Stimulated activated CD4-positive, alpha-beta T cell treated with anti-CD3 and anti-CD28 coated beads, Interleukin-12 subunit alpha, Interleukin-12 subunit beta, amount 100 ng/mL, for 4 hours (primary cell): Measurements from ENCODE around the gene CHRNA7.

Experiments used
- DNase-seq: peaks from one replicate; pipeline ENCODE4 v3.0.0-alpha.2; 2020

The CHRNA7 gene

GRCh38 chr15:32029862-32030781, at the start of gene CHRNA7:
Gene CHRNA7, plus strand, starts transcription at chr15:32030515. Its CDS starts 80 bp downstream, at chr15:32030595.
- no peak for DNase-seq

GRCh38 chr15:31985607-31986006, 44.7 kb upstream of the CHRNA7 start:
- DNase-seq = no peak

- no peak for DNase-seq
Observed at GRCh38 chr15:31993062-31993461, 37.3 kb upstream of the CHRNA7 start.

- DNase-seq = no peak
Observed at GRCh38 chr15:31997711-31998110, 32.6 kb upstream of the CHRNA7 start.

GRCh38 chr15:32003558-32003957, 26.8 kb upstream of the CHRNA7 start:
- no peak for DNase-seq

DNA sequence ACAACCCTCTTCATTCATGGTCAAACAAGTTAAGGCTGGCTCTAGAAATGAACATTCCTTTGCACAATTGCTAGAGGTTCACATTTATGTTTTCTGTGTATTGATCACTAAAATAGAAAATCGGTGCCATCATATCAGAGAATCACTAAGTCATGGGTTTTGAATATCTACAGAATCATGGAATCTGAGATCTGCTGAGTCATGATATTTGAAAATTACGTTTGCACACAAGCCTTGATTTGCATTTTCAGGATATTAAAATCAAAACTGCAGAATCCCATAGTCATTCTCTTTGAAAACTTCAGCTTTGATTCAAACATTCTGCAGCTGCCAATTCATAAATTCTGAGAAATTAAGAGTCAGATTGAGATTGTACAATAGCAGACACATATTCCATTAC, 26.1 kb upstream of the CHRNA7 start:
- DNase-seq = no peak

GRCh38 chr15:32007355-32007960, 22.9 kb upstream of the CHRNA7 start:
- DNase-seq = no peak

GRCh38 chr15:32014953-32015352, 15.4 kb upstream of the CHRNA7 start:
- no peak for DNase-seq

- no peak for DNase-seq
Observed at GRCh38 chr15:32020156-32020555, 10.2 kb upstream of the CHRNA7 start.

- no peak for DNase-seq
Observed at GRCh38 chr15:32028921-32029320, 1.4 kb upstream of the CHRNA7 start.

- DNase-seq = no peak
Observed at GRCh38 chr15:32029409-32029861, 880 bp upstream of the CHRNA7 start.

GRCh38 chr15:32030795-32031194, 480 bp downstream of the CHRNA7 start:
- DNase-seq = no peak

- DNase-seq = no peak
Observed at GRCh38 chr15:32033186-32033890, 3.0 kb downstream of the CHRNA7 start.

GRCh38 chr15:32034106-32034505, 3.8 kb downstream of the CHRNA7 start:
- no peak for DNase-seq

GRCh38 chr15:32035285-32035684, 5.0 kb downstream of the CHRNA7 start:
- no peak for DNase-seq

DNA sequence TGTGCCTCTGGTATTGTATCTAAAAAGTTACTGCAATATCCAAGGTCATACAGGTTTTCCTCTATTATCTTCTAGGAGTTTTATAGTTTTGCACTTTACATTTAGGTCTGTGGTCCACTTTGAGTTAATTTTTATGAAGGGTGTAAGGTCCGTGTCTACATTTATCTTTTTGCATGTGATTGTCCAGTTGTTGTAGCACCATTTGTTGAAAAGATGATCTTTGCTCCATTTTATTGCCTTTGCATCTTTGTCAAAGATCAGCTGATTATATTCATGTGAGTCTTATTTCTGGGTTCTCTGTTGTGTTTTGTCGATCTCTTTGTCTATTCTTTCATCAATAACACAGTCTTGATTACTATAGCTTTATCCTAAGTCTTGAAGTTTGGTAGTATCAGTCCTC, 6.7 kb downstream of the CHRNA7 start:
- no peak for DNase-seq

GRCh38 chr15:32041294-32041693, 11.0 kb downstream of the CHRNA7 start:
- DNase-seq = no peak

- DNase-seq = no peak
Observed at GRCh38 chr15:32042269-32042972, 12.1 kb downstream of the CHRNA7 start.

DNA sequence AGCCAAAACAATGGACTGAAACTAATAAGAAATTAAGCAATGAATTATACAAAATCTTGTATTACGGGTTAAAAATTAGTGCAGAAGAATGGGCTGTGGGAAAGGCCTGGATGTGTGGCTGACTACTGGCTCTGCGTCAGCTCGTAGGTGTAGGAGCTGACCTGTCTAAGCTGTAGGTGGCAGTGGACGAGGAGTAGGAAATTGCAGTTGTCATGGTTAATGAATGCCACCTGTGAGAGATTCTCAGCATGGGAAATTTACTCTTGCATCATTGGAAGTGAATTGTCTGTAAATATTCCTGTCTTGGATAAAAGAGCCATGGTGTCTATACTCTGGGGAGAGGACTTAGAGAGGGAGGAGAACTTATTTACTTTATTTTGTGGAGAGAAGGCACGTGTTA, 23.4 kb downstream of the CHRNA7 start:
- DNase-seq = no peak

- DNase-seq = no peak
Observed at GRCh38 chr15:32057876-32058425, 27.6 kb downstream of the CHRNA7 start.

DNA sequence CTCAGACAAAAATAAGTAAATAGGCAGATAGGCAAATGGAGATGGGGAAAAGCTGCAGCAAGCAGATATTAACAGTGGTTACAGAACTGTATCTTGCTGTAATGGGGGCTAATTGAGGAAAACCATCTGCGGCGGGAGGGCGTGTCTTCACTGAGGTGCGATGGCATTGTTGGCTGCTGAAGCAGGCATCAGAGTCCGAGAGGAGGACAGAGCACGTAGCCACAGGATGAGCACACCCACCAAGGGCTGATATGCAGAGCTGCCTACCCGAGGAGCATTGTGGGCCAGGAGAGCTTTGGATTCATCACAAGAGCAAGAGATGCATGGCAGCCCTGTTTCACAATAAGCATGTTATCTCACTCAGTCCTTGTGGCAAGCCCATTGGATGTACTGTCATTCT, 30.4 kb downstream of the CHRNA7 start:
- no peak for DNase-seq

GRCh38 chr15:32067115-32067514, 36.8 kb downstream of the CHRNA7 start:
- no peak for DNase-seq
